Common myeloid progenitor, CD34-positive (primary cell): ENCODE data around the gene LSAMP.
"Not testable (repeated sequence)": the region's sequence is repeated elsewhere in the genome, so short reads cannot be mapped to it uniquely, and the experiment has no call there.

ENCODE experiments used
- CTCF ChIA-PET: fragments of 350-600 bp; sonication (Branson Sonifier 250); formaldehyde crosslinking; loops from one replicate; lab custom pipeline; 2021; ENCODE audit warnings: antibody characterized with exemption; lab: Charles Lee
- POLR2A ChIA-PET: fragments of 350-600 bp; sonication (Branson Sonifier 250); formaldehyde crosslinking; loops from one replicate; lab custom pipeline; 2021; ENCODE audit warnings: antibody characterized with exemption; lab: Charles Lee
- DNase-seq, 3 donors: peaks; one replicate each; pipeline versions ENCODE4 v3.0.0 to v3.0.0-alpha.2; 2013
- H3K27ac ChIP-seq, 2 experiments: 1 replicate in 1 of 2; 2 replicates in 1 of 2; pipeline ENCODE4 v1.7.0; 2013; ENCODE audit warnings: inconsistent platforms in 2 of 2, low read length in 2 of 2, mild to moderate bottlenecking in 2 of 2, low read depth in 1 of 2, moderate library complexity in 1 of 2; ENCODE audit not compliant: severe bottlenecking in 2 of 2, insufficient read depth in 1 of 2, poor library complexity in 1 of 2
- H3K27me3 ChIP-seq, 5 experiments: replicated peaks in 2 of 5; 1 replicate in 3 of 5; 2 replicates in 2 of 5; pipeline versions ENCODE4 v1.6.1 to v1.7.0; 2013; ENCODE audit warnings: low read length in 4 of 5, mild to moderate bottlenecking in 2 of 5, moderate library complexity in 2 of 5, inconsistent platforms in 1 of 5; ENCODE audit not compliant: insufficient read depth in 5 of 5, control insufficient read depth in 4 of 5
- H3K36me3 ChIP-seq, 4 experiments: 1 replicate in 2 of 4; 2 replicates in 2 of 4; pipeline versions ENCODE4 v1.6.1 to v1.7.0; 2013; ENCODE audit warnings: low read length in 3 of 4, control low read depth in 1 of 4, mild to moderate bottlenecking in 1 of 4; ENCODE audit not compliant: control insufficient read depth in 4 of 4, insufficient read depth in 4 of 4
- H3K4me1 ChIP-seq, 4 experiments: 1 replicate in 3 of 4; 2 replicates in 1 of 4; pipeline versions ENCODE4 v1.6.1 to v1.7.1; 2013; ENCODE audit warnings: low read length in 3 of 4, mild to moderate bottlenecking in 3 of 4, control low read depth in 1 of 4, inconsistent platforms in 1 of 4, moderate library complexity in 1 of 4; ENCODE audit not compliant: control insufficient read depth in 4 of 4, insufficient read depth in 4 of 4; ENCODE audit errors: control extremely low read depth in 1 of 4
- H3K4me3 ChIP-seq, 7 experiments: 1 replicate in 4 of 7; 2 replicates in 3 of 7; pipeline versions ENCODE4 v1.5.1 to v1.7.0; 2013; ENCODE audit warnings: mild to moderate bottlenecking in 7 of 7, low read length in 6 of 7, moderate library complexity in 6 of 7, inconsistent platforms in 2 of 7, low read depth in 2 of 7, control low read depth in 1 of 7; ENCODE audit not compliant: insufficient read depth in 4 of 7, control insufficient read depth in 1 of 7; ENCODE audit errors: extremely low read depth in 1 of 7
- H3K9me3 ChIP-seq, 5 experiments: 1 replicate in 4 of 5; 2 replicates in 1 of 5; pipeline versions ENCODE4 v1.6.1 to v1.7.1; 2013; ENCODE audit warnings: low read length in 4 of 5, mild to moderate bottlenecking in 2 of 5, inconsistent platforms in 1 of 5, low read depth in 1 of 5, moderate library complexity in 1 of 5; ENCODE audit not compliant: control insufficient read depth in 4 of 5, insufficient read depth in 2 of 5; ENCODE audit errors: control extremely low read depth in 1 of 5
- WGBS: methylation state at CpG from one replicate; pipeline ENCODE4 v1.1.5; 2013; ENCODE audit not compliant: insufficient coverage; 5-methylcytosine and 5-hydroxymethylcytosine counted together

LSAMP gene

DNA sequence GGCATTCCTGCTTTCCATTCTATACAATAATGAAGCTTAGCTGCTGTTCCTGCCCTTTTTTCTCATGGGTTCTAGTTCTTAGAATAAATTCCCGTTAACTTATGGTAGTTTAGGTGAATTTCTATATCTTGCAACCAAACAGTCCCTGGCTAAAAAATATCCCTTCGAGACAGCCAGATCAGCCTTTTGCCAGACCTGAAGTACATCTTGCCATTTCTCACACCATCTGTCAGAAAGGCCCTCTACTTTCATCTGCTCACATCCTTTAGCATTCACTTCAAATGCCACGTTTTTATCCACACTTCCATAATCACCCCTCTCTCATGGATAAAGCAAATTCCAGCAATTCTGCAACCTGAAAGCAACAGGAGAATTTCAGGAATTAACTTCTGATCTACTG, 676.6 kb downstream of the LSAMP start:
- ChIA-PET CTCF (no interaction called here), POLR2A (no interaction called here)
- WGBS: 88% methylated on average over 2 of the region's 3 CpGs
- no peak overlapping the region for H3K27ac ChIP-seq
- no peak for DNase-seq
- no peaks in the 10 kb centered on the region for H3K36me3 ChIP-seq
- H3K27me3 ChIP-seq: peaks cover 0 to 2% (median 0%) of the 10 kb centered on the region in 5 experiments
- no peak overlapping the region for H3K4me3 ChIP-seq
- H3K4me1 ChIP-seq: no peaks in the 10 kb centered on the region
- no peaks in the 10 kb centered on the region for H3K9me3 ChIP-seq

DNA sequence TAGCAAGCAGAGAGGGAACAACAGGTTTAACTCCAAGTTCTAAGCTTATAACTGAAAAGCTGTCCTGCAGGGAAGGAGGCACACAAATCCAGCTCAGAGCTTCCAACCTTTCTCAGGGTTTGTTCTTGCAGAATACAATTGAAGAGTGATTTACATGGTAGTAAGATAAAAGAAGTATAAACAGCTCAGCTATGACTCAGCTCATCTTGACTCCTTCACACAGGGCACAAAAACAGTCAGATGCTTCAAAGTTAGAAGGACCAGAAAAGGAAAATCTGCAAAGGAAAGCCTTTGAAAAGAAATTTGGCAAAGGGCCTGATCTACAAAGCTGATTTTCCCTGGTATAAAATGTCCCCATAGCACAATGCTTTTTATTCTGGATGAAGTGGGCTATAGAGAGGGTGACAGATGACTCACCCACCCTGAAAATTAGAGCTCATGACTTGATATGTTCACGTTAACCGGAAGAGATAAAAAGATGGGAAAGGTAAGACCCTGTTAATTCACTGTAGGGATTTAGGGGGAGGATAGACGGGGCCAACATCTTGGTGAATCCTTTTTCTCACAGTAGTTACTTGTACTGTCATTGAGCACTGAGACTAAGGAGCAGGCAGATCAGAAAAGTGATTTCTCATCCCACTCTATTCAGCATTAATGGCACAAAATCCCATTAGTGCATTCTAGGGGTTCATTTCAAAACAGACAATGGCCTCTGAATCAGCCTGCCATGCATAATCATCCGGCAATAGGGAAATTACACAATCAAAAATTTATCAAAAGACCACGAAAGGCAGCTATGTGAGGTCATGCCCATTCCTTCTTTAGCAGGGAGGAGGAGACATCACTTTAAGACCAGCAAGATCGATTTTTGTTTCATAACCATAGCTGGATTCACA, 678.5 kb downstream of the LSAMP start:
- Histone ChIP-seq H3K4me1 (no peaks in the 10 kb centered on the region), H3K4me3 (no peak overlapping the region), H3K9me3 (no peaks in the 10 kb centered on the region), H3K36me3 (no peaks in the 10 kb centered on the region), H3K27ac (no peak overlapping the region), H3K27me3 (peaks cover 0 to 2% (median 0%) of the 10 kb centered on the region in 5 experiments)
- 100% methylated on average over 2 of the region's 6 CpGs for WGBS
- CTCF ChIA-PET: interaction anchor here (1.4 kb wide), 1 partner anchor 48 kb away, joined by 3 read pairs; no protein-coding TSS in a partner anchor
- POLR2A ChIA-PET: interaction anchor here (0.6 kb wide), 1 partner anchor 68 kb away, joined by 3 read pairs; no protein-coding TSS in a partner anchor
- no peak for DNase-seq

DNA sequence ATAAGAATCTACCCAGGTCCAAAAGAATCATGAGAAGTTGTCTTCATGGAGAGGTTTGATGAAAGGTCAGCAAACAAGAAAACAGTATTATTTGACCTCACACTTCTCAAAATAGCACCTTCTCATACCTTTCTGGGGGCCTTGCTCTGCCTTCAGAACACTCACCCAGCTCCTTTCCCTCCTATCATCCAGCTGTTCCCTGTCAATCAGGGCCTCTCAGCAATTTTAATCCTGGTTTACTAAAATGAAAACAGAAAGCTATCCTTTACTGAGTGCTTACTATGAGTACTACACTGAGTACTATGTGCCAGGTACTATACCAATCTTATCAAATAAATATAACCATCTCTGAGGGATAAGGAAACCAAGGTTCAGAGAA, 683.4 kb downstream of the LSAMP start:
- Histone ChIP-seq H3K36me3 (no peaks in the 10 kb centered on the region), H3K4me1 (no peaks in the 10 kb centered on the region), H3K27ac (no peak overlapping the region), H3K9me3 (no peaks in the 10 kb centered on the region), H3K27me3 (peaks cover 0 to 2% (median 0%) of the 10 kb centered on the region in 5 experiments), H3K4me3 (no peak overlapping the region)
- ChIA-PET POLR2A (interaction anchor here (0.5 to 0.6 kb wide), 2 partner anchors 217 to 1678 kb away, joined by 3 read pairs; no protein-coding TSS in a partner anchor), CTCF (interaction anchor here (0.7 to 0.9 kb wide), 2 partner anchors 11 to 51 kb away, joined by 3 read pairs; no protein-coding TSS in a partner anchor)
- no peak for DNase-seq

DNA sequence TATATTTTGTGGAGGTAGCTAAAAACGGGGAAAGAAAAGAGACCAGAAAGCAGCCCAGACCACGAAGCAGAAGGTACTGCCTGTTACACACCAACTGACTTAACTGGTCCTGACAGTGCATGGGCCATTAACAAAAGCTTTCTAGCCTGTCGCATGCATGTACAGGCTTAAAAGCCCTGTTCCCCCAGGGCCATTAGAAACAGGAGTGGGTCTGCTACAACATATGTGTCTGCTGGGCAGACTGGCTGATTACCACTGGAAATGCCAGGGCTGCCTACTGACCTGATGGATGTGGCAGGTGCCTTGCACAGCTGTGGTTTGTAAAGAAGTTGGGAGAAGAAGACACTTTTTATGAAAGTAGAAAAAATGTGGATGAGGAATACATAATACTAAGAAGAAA, 684.6 kb downstream of the LSAMP start:
- no peaks in the 10 kb centered on the region for H3K9me3 ChIP-seq
- no peaks in the 10 kb centered on the region for H3K4me1 ChIP-seq
- H3K4me3 ChIP-seq: no peak overlapping the region
- no peaks in the 10 kb centered on the region for H3K36me3 ChIP-seq
- H3K27me3 ChIP-seq: peaks cover 0 to 2% (median 0%) of the 10 kb centered on the region in 5 experiments
- ChIA-PET POLR2A (no interaction called here), CTCF (no interaction called here)
- H3K27ac ChIP-seq: no peak overlapping the region
- DNase-seq: no peak
- WGBS: 100% methylated on average over 3 of the region's 3 CpGs

DNA sequence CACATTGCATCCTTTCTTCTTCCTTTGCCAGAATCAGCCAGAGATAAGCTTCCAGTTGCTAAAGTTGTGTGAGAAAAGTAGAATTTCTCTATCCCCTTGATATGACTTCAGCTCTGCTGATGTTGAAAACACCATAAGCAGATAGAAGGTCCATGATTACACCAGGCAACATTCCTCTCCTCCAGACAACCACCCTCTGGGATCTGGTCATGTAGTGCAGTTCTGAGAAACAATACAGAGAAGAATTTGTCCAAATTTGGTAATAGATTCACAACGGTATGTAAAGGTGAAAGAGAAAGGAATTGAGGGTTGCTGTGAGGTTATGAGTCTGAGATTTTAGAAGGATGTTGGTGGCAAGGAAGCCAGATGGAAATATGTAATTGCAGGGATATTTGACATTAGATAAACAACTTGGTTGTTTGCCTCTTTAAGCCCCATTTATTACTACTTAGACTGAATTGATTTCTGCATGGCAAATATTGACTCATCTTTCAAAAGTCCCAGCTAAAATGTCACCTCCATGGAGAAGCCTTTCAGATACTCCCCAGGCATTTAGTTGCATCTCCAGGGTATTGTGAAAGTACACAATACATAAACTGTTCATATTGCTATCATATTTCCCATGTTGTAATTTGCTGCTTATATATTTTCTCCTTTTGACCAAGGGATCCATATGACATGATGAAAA, 687.1 kb downstream of the LSAMP start:
- H3K27me3 ChIP-seq: peaks cover 0 to 2% (median 0%) of the 10 kb centered on the region in 5 experiments
- 100% methylated on average over 1 of the region's 1 CpG for WGBS
- H3K4me1 ChIP-seq: no peaks in the 10 kb centered on the region
- no peaks in the 10 kb centered on the region for H3K36me3 ChIP-seq
- no peak overlapping the region for H3K4me3 ChIP-seq
- CTCF ChIA-PET: no interaction called here
- no peak for DNase-seq
- POLR2A ChIA-PET: no interaction called here
- H3K9me3 ChIP-seq: no peaks in the 10 kb centered on the region
- no peak overlapping the region for H3K27ac ChIP-seq

DNA sequence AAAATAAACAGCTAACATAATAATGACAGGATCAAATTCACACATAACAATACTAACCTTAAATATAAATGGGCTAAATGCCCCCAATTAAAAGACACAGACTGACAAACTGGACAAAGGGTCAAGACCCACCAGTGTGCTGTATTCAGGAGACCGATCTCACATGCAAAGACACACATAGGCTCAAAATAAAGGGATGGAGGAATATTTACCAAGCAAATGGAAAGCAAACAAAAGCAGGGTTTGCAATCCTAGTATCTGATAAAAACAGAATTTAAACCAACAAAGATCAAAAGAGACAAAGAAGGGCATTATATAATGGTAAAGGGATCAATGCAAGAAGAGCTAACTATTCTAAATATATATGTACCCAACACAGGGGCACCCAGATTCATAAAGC, 692.3 kb downstream of the LSAMP start:
- CTCF ChIA-PET, H3K9me3 ChIP-seq, H3K4me1 ChIP-seq, DNase-seq, H3K27me3 ChIP-seq, H3K36me3 ChIP-seq, H3K4me3 ChIP-seq, H3K27ac ChIP-seq: not testable (repeated sequence)
- POLR2A ChIA-PET: interaction anchor here (0.7 kb wide), 1 partner anchor 237 kb away, joined by 4 read pairs; no protein-coding TSS in a partner anchor
- no CpG with 5 or more reads among the region's 1 CpG for WGBS
